ENCODE results near the gene OR8A1. TPM values are rescaled to one million over a fixed set of nuclear protein-coding genes. Genes with fewer than 3 reads are reported as not detected.

Gene OR8A1
- polyA plus RNA-seq, result not detected

DNA sequence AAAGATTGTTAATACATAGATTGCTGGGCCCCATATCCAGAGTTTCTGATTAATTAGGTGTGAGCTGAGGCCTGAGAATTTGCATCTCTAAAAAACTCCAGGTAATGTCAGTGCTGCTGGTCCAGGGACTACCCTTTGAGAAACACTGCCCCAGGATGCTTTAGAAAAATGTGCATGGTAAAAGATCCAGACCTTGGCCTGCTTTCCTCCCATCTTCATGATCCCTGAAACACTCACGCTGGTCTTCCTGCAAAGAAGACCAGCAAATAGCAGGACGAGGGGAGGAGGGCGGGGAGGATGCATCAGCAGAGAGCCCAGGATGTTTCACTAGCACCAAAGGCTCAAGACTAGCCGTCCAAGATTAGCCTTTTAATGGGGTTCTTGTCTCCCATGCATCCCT, at the start of gene OR8A1:
Gene OR8A1 (plus strand): TSS at position 301 of the 400 bp plus-strand sequence. CDS start 123 bp downstream, outside the sequence.
- Mint-ChIP-seq H3K27me3 (peaks cover 8% of the 10 kb centered on the region), H3K36me3 (no peaks in the 10 kb centered on the region), H3K27ac (no peak within 1 kb of the TSS), H3K4me1 (no peaks in the 10 kb centered on the region), H3K4me3 (peak within 1 kb of the TSS in 1 of 4 donors; percentile 2), H3K9me3 (peaks cover 0 to 6% (median 0%) of the 10 kb centered on the region in 3 donors)

DNA sequence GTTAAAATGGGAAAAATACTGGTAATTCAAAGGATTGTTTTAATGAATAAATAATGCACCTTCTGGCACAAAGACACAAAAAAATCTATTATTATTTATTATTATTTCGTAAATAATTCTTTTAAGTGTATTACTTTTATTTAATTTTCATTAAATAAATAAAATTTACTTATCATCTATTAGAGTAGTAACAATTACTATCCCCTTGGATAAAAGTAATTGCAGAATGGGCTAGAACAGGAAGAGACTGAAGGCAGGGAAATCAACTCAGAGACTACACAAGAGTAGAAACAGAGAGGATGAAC, 49.3 kb upstream of the OR8A1 start:
- no peaks in the 10 kb centered on the region for H3K4me1 Mint-ChIP-seq
- no peaks in the 10 kb centered on the region for H3K27me3 Mint-ChIP-seq
- H3K9me3 Mint-ChIP-seq, result no peaks in the 10 kb centered on the region
- H3K4me3 Mint-ChIP-seq, result no peak overlapping the region
- H3K27ac Mint-ChIP-seq, result no peak overlapping the region
- no peaks in the 10 kb centered on the region for H3K36me3 Mint-ChIP-seq

GRCh38 chr11:124533626-124534025, 36.2 kb upstream of the OR8A1 start:
- peak overlapping the region in 1 of 3 donors; percentile 18 for H3K27ac Mint-ChIP-seq
- peaks cover 9% of the 10 kb centered on the region for H3K27me3 Mint-ChIP-seq
- H3K4me3 Mint-ChIP-seq, result no peak overlapping the region
- no peaks in the 10 kb centered on the region for H3K36me3 Mint-ChIP-seq
- no peaks in the 10 kb centered on the region for H3K4me1 Mint-ChIP-seq
- peaks cover 0 to 4% (median 1%) of the 10 kb centered on the region in 3 donors for H3K9me3 Mint-ChIP-seq

DNA sequence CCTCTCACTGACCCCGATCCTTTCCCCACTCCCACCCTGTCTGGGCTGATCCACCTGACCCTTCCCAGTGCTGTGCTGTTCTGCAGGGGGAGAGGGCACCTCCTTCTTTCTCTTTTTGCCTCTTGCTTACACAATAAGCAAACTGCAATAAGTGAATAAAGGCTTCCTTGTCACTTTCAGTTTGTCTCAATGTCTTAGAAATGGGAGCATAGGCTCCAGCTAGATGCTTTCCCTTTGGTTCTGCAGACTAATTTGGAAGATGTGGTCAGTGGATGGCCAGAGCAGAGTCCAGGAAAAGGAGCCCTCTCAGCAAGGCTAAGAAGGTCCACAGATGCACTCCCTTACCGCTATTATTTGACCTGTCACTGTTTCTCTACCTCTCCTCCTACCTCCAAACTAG, 35.7 kb upstream of the OR8A1 start:
- Mint-ChIP-seq H3K4me3 (no peak overlapping the region), H3K27ac (peak overlapping the region in 1 of 3 donors; percentile 18), H3K27me3 (peaks cover 9% of the 10 kb centered on the region), H3K9me3 (peaks cover 0 to 1% (median 0%) of the 10 kb centered on the region in 3 donors), H3K4me1 (no peaks in the 10 kb centered on the region), H3K36me3 (no peaks in the 10 kb centered on the region)

DNA sequence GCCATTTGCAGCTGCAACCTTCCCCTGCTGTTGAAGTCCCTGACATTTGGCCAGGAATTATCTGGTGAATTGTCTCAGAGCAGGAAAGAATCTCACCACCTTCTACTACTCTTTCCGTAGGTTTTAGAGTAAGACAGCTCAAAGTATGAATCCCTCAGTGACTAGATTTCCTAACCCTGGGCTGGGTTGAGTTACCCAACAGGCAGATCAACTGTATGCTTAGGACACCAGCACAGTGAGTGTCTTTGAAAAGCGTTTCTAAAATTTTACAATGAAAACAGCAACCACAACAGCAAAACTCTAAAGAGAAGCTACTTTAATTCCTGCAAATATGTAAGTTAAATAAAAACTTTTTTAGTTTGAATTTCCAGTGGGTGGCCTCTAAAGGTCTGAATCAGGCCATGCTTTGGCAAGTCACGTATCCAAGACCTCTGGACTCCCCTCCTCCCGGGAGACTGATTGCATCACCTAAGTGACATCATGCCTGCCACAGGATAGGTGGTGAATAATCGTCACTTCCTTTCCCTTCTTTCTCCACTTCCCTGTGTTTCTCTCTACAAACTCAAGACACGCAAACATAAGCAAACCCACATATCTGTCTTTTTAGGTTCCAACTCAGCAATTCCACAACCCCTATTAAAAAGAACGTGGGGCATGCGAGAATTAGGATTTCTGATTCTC, 34.1 kb upstream of the OR8A1 start:
- Mint-ChIP-seq H3K4me3 (no peak overlapping the region), H3K27me3 (peaks cover 9% of the 10 kb centered on the region), H3K36me3 (no peaks in the 10 kb centered on the region)

DNA sequence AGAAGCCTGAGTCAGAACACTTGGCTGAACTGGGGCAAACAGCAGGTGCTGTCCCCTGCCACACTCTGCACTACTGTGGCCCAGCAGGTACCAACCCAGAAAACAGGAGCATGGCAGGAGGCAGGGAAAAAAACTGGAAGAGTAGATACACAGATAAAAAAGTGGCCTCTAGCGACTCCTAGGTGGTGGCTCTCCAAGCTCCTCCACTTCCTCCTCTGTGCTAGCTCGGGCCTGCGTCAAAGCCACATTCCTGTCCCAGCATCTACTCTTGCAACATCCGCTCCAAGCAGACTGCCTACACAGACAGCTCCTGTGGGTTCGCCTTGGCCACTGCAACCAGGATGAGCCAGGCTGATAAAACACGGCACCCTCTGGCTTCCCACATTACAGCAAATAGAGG, 33.3 kb upstream of the OR8A1 start:
- peaks cover 11% of the 10 kb centered on the region for H3K27me3 Mint-ChIP-seq
- H3K4me1 Mint-ChIP-seq, result no peaks in the 10 kb centered on the region
- peaks cover 0 to 1% (median 0%) of the 10 kb centered on the region in 3 donors for H3K9me3 Mint-ChIP-seq
- H3K4me3 Mint-ChIP-seq, result no peak overlapping the region
- H3K36me3 Mint-ChIP-seq, result no peaks in the 10 kb centered on the region
- no peak overlapping the region for H3K27ac Mint-ChIP-seq

More for the DNA sequence above, 34.1 kb upstream of the OR8A1 start:
- peaks cover 0 to 1% (median 0%) of the 10 kb centered on the region in 3 donors for H3K9me3 Mint-ChIP-seq
- peak overlapping the region in 1 of 3 donors; percentile 90 for H3K27ac Mint-ChIP-seq
- no peaks in the 10 kb centered on the region for H3K4me1 Mint-ChIP-seq

DNA sequence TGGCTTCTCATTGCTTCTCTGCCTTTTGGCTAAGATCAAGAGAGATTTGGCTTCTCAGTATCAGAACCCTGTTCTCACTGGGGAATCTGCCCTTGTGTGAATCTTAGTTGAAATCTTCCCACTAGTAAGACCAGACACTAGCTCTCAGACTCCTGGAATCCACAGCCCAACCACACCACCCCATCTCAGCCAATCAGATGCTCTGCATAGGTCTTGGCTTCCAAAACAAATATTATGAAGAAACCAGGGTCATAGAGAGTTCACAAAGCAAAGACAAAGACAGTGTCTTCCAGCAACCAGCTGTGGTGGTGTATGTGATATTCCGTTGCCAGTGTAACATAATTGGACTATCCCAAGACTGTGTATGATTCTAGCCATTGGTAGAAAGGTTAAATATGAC, 31.8 kb upstream of the OR8A1 start:
- H3K27me3 Mint-ChIP-seq, result peaks cover 11% of the 10 kb centered on the region
- H3K4me1 Mint-ChIP-seq, result no peaks in the 10 kb centered on the region
- peaks cover 0 to 1% (median 0%) of the 10 kb centered on the region in 3 donors for H3K9me3 Mint-ChIP-seq
- no peaks in the 10 kb centered on the region for H3K36me3 Mint-ChIP-seq
- H3K4me3 Mint-ChIP-seq, result no peak overlapping the region
- no peak overlapping the region for H3K27ac Mint-ChIP-seq

DNA sequence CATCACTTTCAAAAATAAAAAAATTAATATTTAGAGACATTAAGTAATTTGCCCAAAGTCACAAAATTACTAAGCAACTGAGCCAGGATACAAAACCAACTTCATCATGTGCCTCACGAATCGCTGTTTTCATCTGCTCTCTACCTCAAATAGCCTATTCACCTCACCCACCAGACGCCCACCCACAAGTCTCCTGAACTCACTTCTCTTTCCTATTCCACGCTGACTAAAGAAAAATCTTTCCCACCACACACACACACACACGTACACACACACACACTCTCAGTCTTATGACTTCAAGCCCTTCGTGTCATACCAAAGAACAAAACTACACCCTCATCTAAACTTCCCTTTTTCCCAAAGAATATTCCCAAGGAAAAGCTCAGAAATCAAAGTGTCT, 28.6 kb upstream of the OR8A1 start:
- Mint-ChIP-seq H3K36me3 (no peaks in the 10 kb centered on the region), H3K9me3 (no peaks in the 10 kb centered on the region), H3K27ac (no peak overlapping the region), H3K4me1 (no peaks in the 10 kb centered on the region), H3K4me3 (no peak overlapping the region), H3K27me3 (peaks cover 10% of the 10 kb centered on the region)

DNA sequence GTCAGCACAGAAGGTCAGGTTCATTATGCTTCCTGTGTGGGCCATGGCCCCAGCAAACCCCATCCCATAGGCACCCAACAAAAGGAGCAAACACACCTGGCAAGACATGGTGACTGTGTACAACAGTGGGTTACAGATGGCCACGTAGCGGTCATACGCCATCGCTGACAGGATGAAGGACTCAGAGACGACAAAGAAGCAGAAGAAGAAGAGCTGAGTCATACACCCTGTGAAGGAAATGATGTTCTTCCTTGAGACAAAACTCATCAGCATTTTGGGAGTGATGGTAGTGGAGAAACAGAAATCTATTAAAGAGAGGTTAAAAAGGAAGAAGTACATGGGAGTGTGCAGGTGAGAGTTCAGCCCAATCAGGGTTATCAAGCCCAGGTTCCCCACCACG, 26.7 kb upstream of the OR8A1 start:
- H3K36me3 Mint-ChIP-seq, result no peaks in the 10 kb centered on the region
- H3K9me3 Mint-ChIP-seq, result no peaks in the 10 kb centered on the region
- no peak overlapping the region for H3K27ac Mint-ChIP-seq

GRCh38 chr11:124543554-124543953, 26.2 kb upstream of the OR8A1 start, which contains the start of gene OR8B12:
TSS of gene OR8B12 (minus strand) at chr11:124543654. CDS start at chr11:124543654, 0 bp downstream.
- peaks cover 5% of the 10 kb centered on the region for H3K27me3 Mint-ChIP-seq
- H3K9me3 Mint-ChIP-seq, result no peaks in the 10 kb centered on the region
- no peak within 1 kb of the TSS for H3K27ac Mint-ChIP-seq
- H3K4me1 Mint-ChIP-seq, result no peaks in the 10 kb centered on the region
- no peak within 1 kb of the TSS for H3K4me3 Mint-ChIP-seq
- H3K36me3 Mint-ChIP-seq, result no peaks in the 10 kb centered on the region

More for the DNA sequence above, 26.7 kb upstream of the OR8A1 start:
- Mint-ChIP-seq H3K4me3 (no peak overlapping the region), H3K4me1 (no peaks in the 10 kb centered on the region), H3K27me3 (peaks cover 5% of the 10 kb centered on the region)

- H3K27ac Mint-ChIP-seq, result no peak overlapping the region
These were observed 18.6 kb upstream of the OR8A1 start for GRCh38 chr11:124551189-124551588.

DNA sequence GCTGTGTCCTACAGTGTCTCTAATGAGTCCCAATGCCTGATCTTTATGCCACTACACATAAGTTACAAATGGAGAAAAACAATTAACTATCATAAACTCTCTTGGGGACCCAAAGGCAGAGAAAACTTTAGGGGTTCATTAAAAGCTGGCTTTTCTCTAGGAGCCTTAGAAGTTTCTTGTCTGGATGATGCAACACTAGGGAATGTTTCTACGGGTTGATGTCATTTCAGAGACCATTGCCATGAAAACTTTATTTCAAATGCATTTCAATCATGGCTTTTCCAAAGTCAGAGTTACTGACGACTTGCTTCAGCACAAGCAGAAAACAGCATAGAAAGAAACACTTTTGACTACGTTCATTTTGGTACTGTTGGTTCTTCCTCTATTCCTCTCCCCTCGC, 17.8 kb upstream of the OR8A1 start:
- Mint-ChIP-seq H3K36me3 (peaks cover 2% of the 10 kb centered on the region), H3K4me1 (no peaks in the 10 kb centered on the region), H3K27ac (no peak overlapping the region), H3K27me3 (peaks cover 7% of the 10 kb centered on the region), H3K4me3 (no peak overlapping the region), H3K9me3 (peaks cover 0 to 4% (median 3%) of the 10 kb centered on the region in 3 donors)

More at GRCh38 chr11:124551189-124551588, 18.6 kb upstream of the OR8A1 start:
- H3K36me3 Mint-ChIP-seq, result peaks cover 2% of the 10 kb centered on the region
- H3K4me3 Mint-ChIP-seq, result no peak overlapping the region
- H3K4me1 Mint-ChIP-seq, result no peaks in the 10 kb centered on the region
- peaks cover 7% of the 10 kb centered on the region for H3K27me3 Mint-ChIP-seq
- peaks cover 0 to 4% (median 3%) of the 10 kb centered on the region in 3 donors for H3K9me3 Mint-ChIP-seq

GRCh38 chr11:124556828-124557227, 13.0 kb upstream of the OR8A1 start:
- no peaks in the 10 kb centered on the region for H3K4me1 Mint-ChIP-seq
- peaks cover 0 to 3% (median 2%) of the 10 kb centered on the region in 3 donors for H3K9me3 Mint-ChIP-seq
- H3K27me3 Mint-ChIP-seq, result peaks cover 3% of the 10 kb centered on the region
- H3K4me3 Mint-ChIP-seq, result no peak overlapping the region
- H3K36me3 Mint-ChIP-seq, result no peaks in the 10 kb centered on the region
- no peak overlapping the region for H3K27ac Mint-ChIP-seq

GRCh38 chr11:124570160-124570559, 363 bp downstream of the OR8A1 start:
- peaks cover 8% of the 10 kb centered on the region for H3K27me3 Mint-ChIP-seq
- H3K9me3 Mint-ChIP-seq, result peaks cover 0 to 6% (median 0%) of the 10 kb centered on the region in 3 donors
- no peaks in the 10 kb centered on the region for H3K36me3 Mint-ChIP-seq
- H3K4me3 Mint-ChIP-seq, result peak overlapping the region in 1 of 4 donors; percentile 2
- H3K4me1 Mint-ChIP-seq, result no peaks in the 10 kb centered on the region
- no peak overlapping the region for H3K27ac Mint-ChIP-seq

- peaks cover 0 to 3% (median 0%) of the 10 kb centered on the region in 3 donors for H3K9me3 Mint-ChIP-seq
- H3K27ac Mint-ChIP-seq, result no peak overlapping the region
- H3K4me1 Mint-ChIP-seq, result no peaks in the 10 kb centered on the region
- H3K36me3 Mint-ChIP-seq, result no peaks in the 10 kb centered on the region
- H3K27me3 Mint-ChIP-seq, result peaks cover 4% of the 10 kb centered on the region
- H3K4me3 Mint-ChIP-seq, result no peak overlapping the region
These were observed 8.1 kb downstream of the OR8A1 start for GRCh38 chr11:124577716-124578427.
